ENCODE results near the gene ADGRF3. TPM values are rescaled to one million over a fixed set of nuclear protein-coding genes. Genes with fewer than 3 reads are reported as not detected.

Gene ADGRF3
- polyA plus RNA-seq, 1 of the 3 experiments (the other 2 are of a cell fraction) = 0.31 TPM

- no peak overlapping the region for H2AFZ ChIP-seq (ENCODE audit: low read depth)
- 41% methylated on average over 6 of the region's 12 CpGs for WGBS (ENCODE audit: low lambda C conversion rate)
Measured at GRCh38 chr2:26313446-26313845, 33.1 kb downstream of the ADGRF3 start.

GRCh38 chr2:26312471-26312870, 34.1 kb downstream of the ADGRF3 start:
- no peak overlapping the region for H3K4me2 ChIP-seq
- ChIA-PET CTCF (interaction anchor here (1.0 to 6.5 kb wide), 4 partner anchors 18 to 265 kb away, joined by 3 to 48 read pairs (median 6); partner anchors contain the start of genes HADHA and HADHB), POLR2A (no interaction called here)
- no peaks in the 10 kb centered on the region for H3F3A ChIP-seq (replicated peaks; ENCODE audit: insufficient read depth)
- H2AFZ ChIP-seq (ENCODE audit: low read depth) = no peak overlapping the region
- 78% methylated on average over 8 of the region's 9 CpGs for WGBS (ENCODE audit: low lambda C conversion rate)
- H3K27ac ChIP-seq (ENCODE audit: low read depth in 2 of 2, low read length in 1 of 2) = no peak overlapping the region
- H4K20me1 ChIP-seq (ENCODE audit: insufficient read depth) = no peaks in the 10 kb centered on the region
- no peaks in the 10 kb centered on the region for H3K9me2 ChIP-seq
- TF ChIP-seq NRF1 (IDR thresholded peaks at IDR 0.05; ENCODE audit: low read depth, low read length) = no peak
- no peak for TF ChIP-seq EP300 (IDR thresholded peaks at IDR 0.05; ENCODE audit: borderline replicate concordance in 1 of 2, low read depth in 1 of 2, low read length in 1 of 2)
- no peak for TF ChIP-seq POLR2AphosphoS5 (IDR thresholded peaks at IDR 0.05; ENCODE audit: low read depth, low read length)
- no peak for TF ChIP-seq ZBTB33 (IDR thresholded peaks at IDR 0.05; ENCODE audit: borderline replicate concordance, low read depth)
- TF ChIP-seq NFIC (IDR thresholded peaks at IDR 0.05; ENCODE audit: borderline replicate concordance) = no peak
- TF ChIP-seq PBX3 (IDR thresholded peaks at IDR 0.05) = no peak
- TF ChIP-seq MXI1 (IDR thresholded peaks at IDR 0.05; ENCODE audit: low read depth, low read length) = no peak
- no peak for DNase-seq
- no peaks in the 10 kb centered on the region for H3K36me3 ChIP-seq (replicated peaks in 1 of 2; ENCODE audit: control insufficient read depth in 1 of 2, insufficient read depth in 2 of 2, low read length in 1 of 2)
- no peak overlapping the region for H3K9ac ChIP-seq
- no peaks in the 10 kb centered on the region; the same call in 1 of the 2 replicates for H3K27me3 ChIP-seq (ENCODE audit: insufficient read depth)
- H3K4me3 ChIP-seq (ENCODE audit: low read depth in 2 of 2, low read length in 1 of 2) = no peak overlapping the region
- no peaks in the 10 kb centered on the region for H3K9me3 ChIP-seq
- H3K4me1 ChIP-seq (ENCODE audit: control insufficient read depth in 1 of 2, insufficient read depth in 2 of 2, low read depth in 1 of 2, low read length in 1 of 2) = peaks cover 0 to 2% of the 10 kb centered on the region in 2 experiments; a peak in 1 of 4 replicates
- H3K79me2 ChIP-seq (ENCODE audit: insufficient read depth) = no peaks in the 10 kb centered on the region

More at GRCh38 chr2:26313446-26313845, 33.1 kb downstream of the ADGRF3 start:
- DNase-seq = no peak
- Histone ChIP-seq H3K79me2 (ENCODE audit: insufficient read depth) (no peaks in the 10 kb centered on the region), H3F3A (replicated peaks; ENCODE audit: insufficient read depth) (no peaks in the 10 kb centered on the region), H3K4me2 (no peak overlapping the region), H3K36me3 (replicated peaks in 1 of 2; ENCODE audit: control insufficient read depth in 1 of 2, insufficient read depth in 2 of 2, low read length in 1 of 2) (no peaks in the 10 kb centered on the region), H3K4me3 (ENCODE audit: low read depth in 2 of 2, low read length in 1 of 2) (no peak overlapping the region), H3K27me3 (ENCODE audit: insufficient read depth) (no peaks in the 10 kb centered on the region; the same call in 1 of the 2 replicates), H3K9me2 (no peaks in the 10 kb centered on the region), H3K9me3 (no peaks in the 10 kb centered on the region), H3K4me1 (ENCODE audit: control insufficient read depth in 1 of 2, insufficient read depth in 2 of 2, low read depth in 1 of 2, low read length in 1 of 2) (peaks cover 0 to 5% of the 10 kb centered on the region in 2 experiments; a peak in 1 of 4 replicates), H3K27ac (ENCODE audit: low read depth in 2 of 2, low read length in 1 of 2) (no peak overlapping the region), H3K9ac (no peak overlapping the region), H4K20me1 (ENCODE audit: insufficient read depth) (no peaks in the 10 kb centered on the region)
- CTCF ChIA-PET = interaction anchor here (6.5 to 7.2 kb wide), 2 partner anchors 17 to 264 kb away, joined by 48 to 68 read pairs; no protein-coding TSS in a partner anchor
- TF ChIP-seq POLR2AphosphoS5 (IDR thresholded peaks at IDR 0.05; ENCODE audit: low read depth, low read length) (no peak), GABPA (IDR thresholded peaks at IDR 0.05; ENCODE audit: low read depth) (no peak), USF1 (IDR thresholded peaks at IDR 0.05; ENCODE audit: borderline replicate concordance, low read depth) (no peak), ELF1 (IDR thresholded peaks at IDR 0.05) (no peak), RAD21 (IDR thresholded peaks at IDR 0.05; ENCODE audit: low read length) (no peak), TCF12 (IDR thresholded peaks at IDR 0.05) (no peak), SIN3A (IDR thresholded peaks at IDR 0.05; ENCODE audit: borderline replicate concordance, low read depth, low read length) (no peak), TEAD4 (IDR thresholded peaks at IDR 0.05; ENCODE audit: borderline replicate concordance, insufficient read depth) (no peak), EZH2phosphoT487 (IDR thresholded peaks at IDR 0.05; ENCODE audit: borderline replicate concordance, low read depth) (no peak)
- POLR2A ChIA-PET = no interaction called here

All from SK-N-SH (cell line).